GM18858 (cell line): Measurements from ENCODE around the gene RAPGEF1.
"Not testable (repeated sequence)": the region's sequence is repeated elsewhere in the genome, so short reads cannot be mapped to it uniquely, and the experiment has no call there.

Source experiments
- ATAC-seq: cut with Tn5 transposase; IDR thresholded peaks from one replicate; pipeline ENCODE4 v1.9.1; 2021; ENCODE audit not compliant: unreplicated experiment

RAPGEF1 gene

GRCh38 chr9:131739959-131740648 lies at the start of gene RAPGEF1:
Gene RAPGEF1 (minus strand): TSS chr9:131740076. CDS start chr9:131739830, 246 bp downstream.
- no peak for ATAC-seq

DNA sequence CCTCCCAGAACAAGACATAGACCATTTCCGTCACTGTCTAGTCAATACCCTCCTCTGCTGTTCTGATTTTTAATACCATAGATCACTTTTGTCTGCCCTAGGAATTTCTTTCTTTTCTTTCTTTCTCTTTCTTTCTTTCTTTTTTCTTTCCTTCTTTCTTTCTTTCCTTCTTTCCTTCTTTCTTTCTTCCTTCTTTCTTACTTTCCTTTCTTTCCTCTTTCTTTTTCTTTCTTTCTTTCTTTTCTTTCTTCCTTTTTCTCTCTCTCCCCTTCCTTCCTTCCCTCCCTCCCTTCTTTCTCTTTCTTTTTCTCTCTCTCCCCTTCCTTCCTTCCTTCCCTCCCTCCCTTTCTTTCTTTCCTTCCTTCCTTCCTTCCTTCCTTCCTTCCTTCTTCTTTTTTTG lies 49.0 kb upstream of the RAPGEF1 start:
- ATAC-seq = no peak

DNA sequence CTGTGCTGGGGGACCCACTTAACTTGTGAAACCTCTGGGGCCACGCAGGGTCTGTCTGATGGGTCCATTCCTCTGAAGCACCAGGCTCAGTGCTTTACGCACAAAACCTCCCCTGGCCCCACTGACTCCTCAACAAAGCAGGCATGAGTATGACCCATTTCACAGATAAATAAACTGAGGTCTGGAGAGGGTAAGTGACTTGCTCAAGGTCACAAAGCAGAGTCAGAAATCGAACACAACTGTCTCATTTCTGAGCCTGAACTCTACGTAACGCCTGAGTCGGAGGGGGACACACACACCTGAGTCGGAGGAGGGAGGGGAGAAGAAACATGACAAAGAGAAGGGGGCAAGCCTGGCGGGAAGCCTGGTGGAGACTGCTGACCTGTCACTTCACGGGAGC lies 48.0 kb upstream of the RAPGEF1 start:
- ATAC-seq = no peak

- ATAC-seq = no peak
Measured at GRCh38 chr9:131784748-131785501, 45.0 kb upstream of the RAPGEF1 start.

- ATAC-seq = no peak
Measured at GRCh38 chr9:131781069-131781468, 41.2 kb upstream of the RAPGEF1 start.

DNA sequence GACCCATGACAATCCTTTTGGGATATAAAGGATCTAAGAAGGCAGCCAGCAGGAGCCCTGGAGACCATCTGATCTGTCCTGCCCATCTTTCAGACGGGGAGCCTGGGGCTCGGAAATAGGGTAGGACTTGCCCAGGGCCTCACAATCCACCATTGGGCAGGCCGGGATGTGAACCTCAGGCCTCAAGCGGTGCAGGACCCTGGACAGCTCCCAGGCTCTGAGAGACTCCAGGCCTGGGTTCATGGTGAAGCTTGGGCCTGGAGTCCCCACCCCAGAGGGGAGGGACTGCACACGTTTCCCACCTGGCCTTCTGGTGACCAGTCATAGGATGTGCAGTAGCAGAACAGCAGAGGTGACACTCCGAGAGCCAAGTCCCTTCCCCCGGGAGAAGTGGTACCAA lies 36.6 kb upstream of the RAPGEF1 start:
- ATAC-seq = no peak

GRCh38 chr9:131776036-131776435 lies 36.2 kb upstream of the RAPGEF1 start:
- ATAC-seq = no peak

GRCh38 chr9:131774636-131775035 lies 34.8 kb upstream of the RAPGEF1 start:
- ATAC-seq = no peak

DNA sequence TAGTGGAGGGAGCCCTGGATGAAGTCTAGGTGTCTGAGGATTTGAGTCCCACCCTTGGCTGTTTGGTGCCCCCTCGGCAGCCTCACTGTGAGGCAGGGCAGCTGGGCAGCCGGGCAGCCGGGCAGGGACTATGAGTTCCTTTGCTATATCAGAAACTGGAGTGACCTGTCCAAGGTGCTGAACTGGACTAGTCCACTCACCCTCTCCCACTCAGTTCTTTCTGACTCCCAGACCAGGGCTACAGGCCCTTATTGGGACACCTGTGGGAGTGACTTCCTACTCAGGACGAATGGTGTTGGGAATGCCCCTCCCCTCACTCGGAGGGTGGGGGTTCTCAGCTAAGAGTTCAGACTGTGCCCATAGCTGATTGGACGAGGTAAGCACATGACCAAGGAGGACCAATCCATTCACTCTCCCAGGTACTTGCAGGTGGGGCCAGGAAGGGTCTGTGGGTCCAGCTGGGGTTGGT lies 34.1 kb upstream of the RAPGEF1 start:
- no peak for ATAC-seq

DNA sequence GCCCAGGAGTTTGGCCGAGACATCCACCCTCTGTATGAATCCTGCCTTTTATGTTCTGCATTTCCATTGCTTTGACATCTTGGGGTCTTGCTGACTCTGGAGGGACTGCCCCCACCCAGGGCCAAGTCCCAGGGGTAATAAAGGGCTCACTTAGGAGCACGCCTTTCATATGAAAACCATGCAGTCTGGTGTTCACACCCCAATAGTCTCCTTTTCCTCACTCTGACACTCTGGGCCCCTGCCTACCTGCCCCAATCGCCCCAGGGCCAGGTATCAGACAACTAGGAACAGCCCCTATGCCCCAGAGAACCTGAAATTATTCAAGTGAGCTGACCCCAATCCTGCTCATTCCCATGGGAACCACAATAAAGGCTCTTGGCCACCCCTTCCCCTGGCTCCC lies 33.1 kb upstream of the RAPGEF1 start:
- no peak for ATAC-seq

DNA sequence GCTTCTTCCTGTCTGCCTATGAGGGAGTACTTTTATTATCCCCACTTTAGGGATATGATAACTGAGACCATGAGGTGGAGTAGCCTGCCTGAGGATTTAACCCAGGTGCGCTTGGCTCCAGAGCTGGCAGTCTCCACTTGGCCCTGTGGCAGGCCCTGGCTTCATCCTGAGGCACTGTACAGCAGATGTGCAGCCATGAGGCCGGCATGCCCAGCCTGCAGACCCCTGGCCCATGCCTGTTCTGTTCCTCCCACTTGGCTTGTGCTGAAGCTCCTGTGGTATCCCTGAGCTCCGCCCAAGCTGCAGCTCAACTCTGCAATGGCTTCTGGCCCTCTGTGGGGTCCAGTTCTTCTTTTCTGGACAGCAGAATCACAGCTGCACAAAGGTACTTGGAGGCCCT lies 31.8 kb upstream of the RAPGEF1 start:
- no peak for ATAC-seq

- no peak for ATAC-seq
Measured at GRCh38 chr9:131769361-131769760, 29.5 kb upstream of the RAPGEF1 start.

- ATAC-seq = no peak
Measured at GRCh38 chr9:131764568-131764967, 24.7 kb upstream of the RAPGEF1 start.

GRCh38 chr9:131762356-131762932 lies 22.6 kb upstream of the RAPGEF1 start:
- ATAC-seq = no peak

GRCh38 chr9:131759017-131759647 lies 19.3 kb upstream of the RAPGEF1 start:
- no peak for ATAC-seq

DNA sequence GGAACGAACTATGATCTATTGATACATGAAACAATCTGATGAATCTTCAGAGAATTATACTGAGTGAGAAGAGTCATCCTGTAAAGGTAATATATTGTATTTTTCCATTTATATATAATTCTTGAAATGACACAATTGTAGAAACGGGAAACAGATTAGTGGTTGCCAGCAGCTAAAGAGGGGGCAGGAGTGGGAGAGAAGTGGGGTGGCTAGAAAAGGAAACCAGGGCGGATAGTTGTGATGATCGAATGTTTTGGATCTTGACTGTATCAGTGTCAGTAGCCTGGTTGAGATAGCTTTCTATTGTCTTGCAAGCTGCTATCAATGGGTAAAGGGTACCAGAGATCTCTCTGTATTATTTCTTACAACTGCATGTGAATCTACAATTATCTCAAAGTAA lies 17.7 kb upstream of the RAPGEF1 start:
- ATAC-seq = no peak

DNA sequence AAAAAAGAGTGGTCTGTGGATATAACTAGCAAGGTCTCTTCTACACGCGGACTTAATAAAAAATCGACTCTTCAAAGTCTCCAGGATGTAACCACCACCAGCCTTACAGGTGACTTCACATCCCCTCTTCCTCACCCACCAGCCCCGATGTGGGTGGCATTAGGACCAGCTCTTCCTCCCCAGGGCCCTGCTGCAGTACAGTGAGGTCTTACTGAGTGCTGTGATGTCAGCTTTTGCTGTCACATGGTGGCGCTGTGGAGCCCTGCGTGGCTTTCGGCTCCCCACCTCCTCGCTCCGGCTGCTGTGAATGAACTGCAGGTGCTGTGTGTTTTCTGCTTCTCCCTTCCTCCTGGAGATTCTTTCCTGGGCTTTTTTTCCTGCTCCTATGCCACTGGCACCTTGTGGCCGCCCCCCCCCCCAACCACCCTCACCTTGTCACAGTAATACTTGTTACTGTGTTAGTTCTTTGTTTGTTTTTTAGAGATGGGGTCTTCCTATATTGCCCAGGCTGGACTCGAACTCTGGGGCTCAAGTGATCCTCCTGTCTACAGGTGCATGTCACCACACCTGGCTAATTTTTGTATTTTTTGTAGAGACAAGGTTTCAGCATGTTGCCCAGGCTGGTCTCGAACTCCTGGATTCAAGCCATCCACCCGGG lies 15.8 kb upstream of the RAPGEF1 start:
- no peak for ATAC-seq

DNA sequence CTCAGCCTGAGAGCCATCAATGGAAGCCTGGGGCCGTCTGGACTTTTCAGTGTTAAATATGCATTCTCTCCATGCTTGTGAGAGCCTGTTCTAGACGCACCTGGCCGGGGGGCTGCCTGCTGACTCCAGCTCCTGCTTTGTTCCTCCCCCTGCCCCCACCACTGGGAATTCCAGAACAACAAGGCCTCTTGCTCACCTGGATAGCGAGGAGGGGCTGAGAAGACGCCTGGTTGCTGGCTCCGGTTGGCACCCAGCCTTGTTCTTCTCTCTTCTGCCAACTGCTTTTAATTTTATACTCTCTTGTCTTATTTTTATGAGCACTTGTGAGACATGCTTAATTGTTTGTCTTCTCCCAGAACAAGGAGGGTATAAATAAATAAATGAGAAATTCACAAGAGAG lies 15.0 kb upstream of the RAPGEF1 start:
- ATAC-seq = no peak

DNA sequence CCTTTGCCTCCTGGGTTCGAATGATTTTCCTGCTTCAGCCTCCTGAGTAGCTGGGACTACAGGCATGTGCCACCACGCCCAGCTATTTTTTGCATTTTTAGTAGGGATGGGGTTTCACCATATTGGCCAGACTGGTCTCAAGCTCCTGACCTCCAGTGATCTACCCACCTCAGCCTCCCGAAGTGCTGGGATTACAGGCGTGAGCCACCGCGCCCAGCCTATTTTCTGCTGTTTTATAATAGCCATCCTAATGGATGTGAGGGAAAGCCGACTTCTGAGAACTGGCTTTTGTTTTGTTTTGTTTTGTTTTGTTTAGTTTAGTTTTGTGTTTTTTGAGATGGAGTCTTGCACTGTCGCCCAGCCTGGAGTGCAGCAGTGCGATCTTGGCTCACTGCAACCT lies 13.9 kb upstream of the RAPGEF1 start:
- ATAC-seq = not testable (repeated sequence)

- no peak for ATAC-seq
Measured at GRCh38 chr9:131752231-131752884, 12.5 kb upstream of the RAPGEF1 start.
